Heart left ventricle (tissue), 16 donors: ENCODE measurements around the gene MCUB. TPM values are rescaled to one million over a fixed set of nuclear protein-coding genes. Genes with fewer than 3 reads are reported as not detected.

Experiments
- ATAC-seq, 4 donors: fragments of 200-7000 bp; cut with Tn5 transposase; one replicate each; pipeline ENCODE4 v1.9.1; 2020 to 2022; ENCODE audit warnings: moderate library complexity in 4 of 4, mild to moderate bottlenecking in 3 of 4, moderate number of reproducible peaks in 1 of 4
- DNase-seq, 5 donors: peaks; one replicate each; pipeline ENCODE4 v3.0.0-alpha.2; 2020
- H3K27ac ChIP-seq, 12 donors: fragments of 200-600 bp; sonication (generic) in 4 of 12; one replicate each; pipeline versions ENCODE4 v1.5.0 to v1.8.0; 2016 to 2022; ENCODE audit warnings: mild to moderate bottlenecking in 2 of 12
- H3K27me3 ChIP-seq, 9 donors: fragments of 200-600 bp; sonication (generic) in 2 of 9; one replicate each; pipeline versions ENCODE4 v1.5.1 to v1.8.0; 2016 to 2022; ENCODE audit warnings: mild to moderate bottlenecking in 3 of 9
- H3K36me3 ChIP-seq, 9 donors: fragments of 200-600 bp; sonication (generic) in 2 of 9; one replicate each; pipeline versions ENCODE4 v1.5.0 to v1.8.0; 2018 to 2022; ENCODE audit warnings: mild to moderate bottlenecking in 2 of 9
- H3K4me1 ChIP-seq, 12 donors: fragments of 200-600 bp; sonication (generic) in 4 of 12; one replicate each; pipeline versions ENCODE4 v1.5.0 to v1.8.0; 2016 to 2022; ENCODE audit warnings: mild to moderate bottlenecking in 3 of 12
- H3K4me3 ChIP-seq, 12 donors: fragments of 200-600 bp; sonication (generic) in 4 of 12; one replicate each; pipeline versions ENCODE4 v1.5.0 to v1.8.0; 2017 to 2022; ENCODE audit warnings: mild to moderate bottlenecking in 9 of 12, moderate library complexity in 4 of 12
- H3K9me3 ChIP-seq, 12 donors: fragments of 200-600 bp; sonication (generic) in 4 of 12; one replicate each; pipeline versions ENCODE4 v1.5.0 to v1.8.0; 2016 to 2022; ENCODE audit warnings: mild to moderate bottlenecking in 1 of 12
- POLR2A ChIP-seq, 2 donors: fragments of 450-650 bp; IDR thresholded peaks; one replicate each; pipeline ENCODE4 v1.6.1; 2017; ENCODE audit warnings: antibody characterized with exemption in 2 of 2, mild to moderate bottlenecking in 2 of 2, moderate library complexity in 2 of 2
- WGBS, 4 donors: extraction: QIAGEN DNeasy Blood & Tissue Kit in 2 of 4; methylation state at CpG; one replicate each; pipeline versions ENCODE4 v1.1.5 to v1.1.7; 2013 to 2018; 5-methylcytosine and 5-hydroxymethylcytosine counted together
- intact Hi-C, 10 donors: fragments of 100-400 bp; cut with DNase I; formaldehyde crosslinking; loops; one replicate each; pipeline versions ENCODE4 v1.11.1 to v1.14.2; 2022
- polyA plus RNA-seq, 2 donors: library from polyadenylated mRNA; stranded (reverse); fragments of 200-250 nt; gene quantifications; one replicate each; pipeline ENCODE4 v1.2.3, GENCODE V29; 2013
- total RNA-seq, 9 donors: library from RNA; depleted of rRNA in 2 of 9; stranded (reverse); fragments of >200 nt in 2 of 9; fragmentation: NEBNext Ultra II Directional in 3 of 9; extraction: Animal tissue kit (Norgen Biotek cat#: 25700) in 3 of 9; gene quantifications; one replicate each; pipeline versions ENCODE4 v1.1.0 to v1.2.4, GENCODE V29; 2016 to 2023
- TF ChIP-seq, protein P1 (sequence below), 12 donors: fragments of 200-600 bp; sonication (generic) in 4 of 12; IDR thresholded peaks; one replicate each; pipeline versions ENCODE4 v1.5.0 to v1.8.0; 2018 to 2022; ENCODE audit warnings: antibody characterized with exemption in 12 of 12, mild to moderate bottlenecking in 5 of 12
- donor health status: ischemic (EF 13 %, LVEDD 7.1; RV severe dilation, severe dysfunction).
- donor health status: healthy with polysubstance abuse.
- donor health status: DM: no; HTN: yes; CAD: no.
- donor health status: DM: no; HTN: no; CAD: no.
- donor health status: ischemic (EF 25% LVEDD 6.9; RV normal size, moderate dysfunction).
- donor health status: ischemic (EF 25% LVEDD 5.7; RV mildly dilated, moderate dysfunction).
- donor health status: healthy.
- donor health status: DM: yes; HTN: yes; CAD: no.
- donor health status: ischemic (EF 35%, LVEDD 5.7; RV mildly dilated, moderate dysfunction).
- donor health status: nonischemic (EF 11% LVEDD 7.7; RV severe dilation, severe dysfunction).
- donor health status: DM: yes; HTN: yes; CAD: no.
- donor health status: PGD.
- donor health status: ischemic (EF 29% LVEDD 5.4; RV normal size, mild dysfunction).
- donor health status: nonischemic (EF 23%, LVEDD 6.1; RV moderate dilation, normal function).

Gene MCUB
- total and polyA plus RNA-seq, 11 donors = 1.6 to 15.1 (median 4.3) TPM

DNA sequence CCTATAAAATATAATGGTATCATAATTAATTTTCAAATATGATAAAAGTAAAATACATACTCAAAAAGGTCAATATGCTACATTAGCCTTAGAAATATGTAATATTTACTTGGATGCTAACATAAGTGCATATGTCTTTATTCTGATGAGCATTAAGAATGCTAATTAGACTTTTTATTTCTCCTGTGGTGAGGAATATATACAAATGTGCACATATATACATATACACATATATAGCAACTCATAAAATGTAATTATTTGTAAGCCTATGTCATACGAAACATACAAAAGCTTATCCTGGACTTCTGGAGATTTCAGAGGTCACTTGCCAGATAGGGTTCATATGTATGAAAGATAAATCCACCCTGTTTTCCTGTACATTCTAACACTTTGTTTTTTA is 158.7 kb downstream of the MCUB start:
- intact Hi-C loops = no loop called here
- H3K27ac ChIP-seq = no peak overlapping the region
- TF ChIP-seq, protein P1, sequence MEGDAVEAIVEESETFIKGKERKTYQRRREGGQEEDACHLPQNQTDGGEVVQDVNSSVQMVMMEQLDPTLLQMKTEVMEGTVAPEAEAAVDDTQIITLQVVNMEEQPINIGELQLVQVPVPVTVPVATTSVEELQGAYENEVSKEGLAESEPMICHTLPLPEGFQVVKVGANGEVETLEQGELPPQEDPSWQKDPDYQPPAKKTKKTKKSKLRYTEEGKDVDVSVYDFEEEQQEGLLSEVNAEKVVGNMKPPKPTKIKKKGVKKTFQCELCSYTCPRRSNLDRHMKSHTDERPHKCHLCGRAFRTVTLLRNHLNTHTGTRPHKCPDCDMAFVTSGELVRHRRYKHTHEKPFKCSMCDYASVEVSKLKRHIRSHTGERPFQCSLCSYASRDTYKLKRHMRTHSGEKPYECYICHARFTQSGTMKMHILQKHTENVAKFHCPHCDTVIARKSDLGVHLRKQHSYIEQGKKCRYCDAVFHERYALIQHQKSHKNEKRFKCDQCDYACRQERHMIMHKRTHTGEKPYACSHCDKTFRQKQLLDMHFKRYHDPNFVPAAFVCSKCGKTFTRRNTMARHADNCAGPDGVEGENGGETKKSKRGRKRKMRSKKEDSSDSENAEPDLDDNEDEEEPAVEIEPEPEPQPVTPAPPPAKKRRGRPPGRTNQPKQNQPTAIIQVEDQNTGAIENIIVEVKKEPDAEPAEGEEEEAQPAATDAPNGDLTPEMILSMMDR (IDR thresholded peaks at IDR 0.05) = no peak
- TF ChIP-seq POLR2A (IDR thresholded peaks at IDR 0.05) = no peak
- H3K4me1 ChIP-seq = no peaks in the 10 kb centered on the region
- DNase-seq (no peak), ATAC-seq (no peak)
- peaks cover 0 to 39% (median 24%) of the 10 kb centered on the region in 9 donors for H3K36me3 ChIP-seq
- H3K4me3 ChIP-seq = no peak overlapping the region
- H3K9me3 ChIP-seq = no peaks in the 10 kb centered on the region
- WGBS, 4 donors = 88 to 100% (median 98%) methylated on average over 1 of the region's 1 CpG
- H3K27me3 ChIP-seq = no peaks in the 10 kb centered on the region

DNA sequence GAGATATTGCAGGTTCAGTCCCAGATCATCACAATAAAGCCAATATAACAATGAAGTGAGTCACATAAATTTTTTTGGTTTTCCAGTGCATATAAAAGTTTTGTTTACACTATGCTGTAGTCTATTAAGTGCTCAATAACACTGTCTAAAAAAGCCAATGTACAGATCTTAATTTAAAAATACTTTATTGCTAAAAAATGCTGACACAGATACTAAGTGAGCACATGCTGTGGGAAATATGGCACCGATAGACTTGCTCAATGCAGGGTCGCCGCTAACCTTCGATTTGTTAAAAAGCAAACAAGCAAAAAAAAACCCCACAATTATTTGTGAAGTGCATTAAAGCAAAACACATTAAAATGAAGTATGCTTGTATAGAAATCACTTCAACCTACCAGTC is 159.6 kb downstream of the MCUB start:
- intact Hi-C loops = no loop called here
- WGBS, 4 donors = 97 to 99% (median 98%) methylated on average over 4 of the region's 4 CpGs

DNA sequence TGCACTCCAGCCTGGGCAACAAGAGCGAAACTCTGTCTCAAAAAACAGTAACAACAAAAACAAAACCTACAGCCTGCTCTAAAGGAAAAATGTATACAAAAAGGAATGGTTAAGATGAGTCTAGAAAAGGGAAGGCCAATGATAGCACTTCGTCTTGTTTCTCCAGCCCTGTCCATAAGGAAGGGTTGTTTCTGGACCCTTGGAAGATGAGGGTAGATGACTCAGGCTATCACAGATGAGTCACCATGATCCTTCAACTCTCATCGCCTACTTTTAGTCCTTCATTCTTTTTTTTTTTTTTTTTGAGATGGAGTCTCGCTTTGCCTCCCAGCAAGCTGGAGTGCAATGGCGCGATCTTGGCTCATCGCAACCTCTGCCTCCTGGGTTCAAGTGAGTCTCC is 161.0 kb downstream of the MCUB start:
- no peaks in the 10 kb centered on the region for H3K4me1 ChIP-seq
- intact Hi-C loops = no loop called here
- H3K9me3 ChIP-seq = no peaks in the 10 kb centered on the region
- H3K27ac ChIP-seq = no peak overlapping the region
- ATAC-seq (peak in 1 of 4 donors; percentile 36), DNase-seq (no peak)
- WGBS, 4 donors = 95 to 99% (median 97%) methylated on average over 7 of the region's 7 CpGs
- peaks cover 0 to 16% (median 14%) of the 10 kb centered on the region in 9 donors for H3K36me3 ChIP-seq
- H3K4me3 ChIP-seq = no peak overlapping the region
- TF ChIP-seq POLR2A (IDR thresholded peaks at IDR 0.05) = no peak
- TF ChIP-seq, protein P1 (IDR thresholded peaks at IDR 0.05) = no peak
- H3K27me3 ChIP-seq = no peaks in the 10 kb centered on the region

More for the DNA sequence above, 159.6 kb downstream of the MCUB start:
- H3K27me3 ChIP-seq = no peaks in the 10 kb centered on the region
- peaks cover 0 to 31% (median 20%) of the 10 kb centered on the region in 9 donors for H3K36me3 ChIP-seq
- H3K4me3 ChIP-seq = no peak overlapping the region
- no peak for ATAC-seq
- no peaks in the 10 kb centered on the region for H3K9me3 ChIP-seq
- no peak for DNase-seq
- no peak overlapping the region for H3K27ac ChIP-seq
- no peaks in the 10 kb centered on the region for H3K4me1 ChIP-seq
- TF ChIP-seq POLR2A (IDR thresholded peaks at IDR 0.05) = no peak
- TF ChIP-seq, protein P1 (IDR thresholded peaks at IDR 0.05) = no peak

DNA sequence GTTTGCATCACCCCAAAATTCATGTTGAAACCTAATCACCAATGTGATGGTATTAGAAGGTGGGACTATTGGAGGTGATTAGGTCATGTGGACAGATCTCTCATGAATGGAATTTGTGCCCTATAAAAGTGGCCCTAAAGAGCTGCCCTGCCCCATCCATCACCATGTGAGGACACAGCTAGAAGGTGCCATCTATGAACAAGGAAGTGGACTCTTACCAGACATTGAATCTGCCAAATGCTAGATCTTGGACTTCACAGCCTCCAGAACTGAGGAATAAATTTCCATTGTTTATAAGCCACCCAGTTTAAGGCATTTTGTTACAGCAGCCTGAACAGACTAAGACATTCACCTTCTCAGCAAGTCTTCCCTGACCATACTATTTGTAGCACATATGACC is 162.3 kb downstream of the MCUB start:
- Histone ChIP-seq H3K27me3 (no peaks in the 10 kb centered on the region), H3K4me3 (no peak overlapping the region), H3K9me3 (no peaks in the 10 kb centered on the region), H3K36me3 (peaks cover 0 to 3% (median under 1%) of the 10 kb centered on the region in 9 donors), H3K4me1 (no peaks in the 10 kb centered on the region), H3K27ac (no peak overlapping the region)
- DNase-seq (no peak), ATAC-seq (no peak)
- TF ChIP-seq, protein P1 (IDR thresholded peaks at IDR 0.05) = no peak
- no peak for TF ChIP-seq POLR2A (IDR thresholded peaks at IDR 0.05)
- intact Hi-C loops = no loop called here
